G401.6 (cell line): ENCODE measurements around the gene GABRD.
"Not testable (repeated sequence)": the region's sequence is repeated elsewhere in the genome, so short reads cannot be mapped to it uniquely, and the experiment has no call there.

Source experiments
- FAIRE-seq: peaks from 2 replicates; lab custom pipeline; 2012; peaks lifted over from hg19 to GRCh38; lab: Jason Lieb, UNC

GABRD gene

GRCh38 chr1:2019172-2019543 lies at the start of gene GABRD:
Gene GABRD, plus strand, starts transcription at chr1:2019345. Its CDS starts 79 bp downstream, at chr1:2019424.
- no peak for FAIRE-seq

DNA sequence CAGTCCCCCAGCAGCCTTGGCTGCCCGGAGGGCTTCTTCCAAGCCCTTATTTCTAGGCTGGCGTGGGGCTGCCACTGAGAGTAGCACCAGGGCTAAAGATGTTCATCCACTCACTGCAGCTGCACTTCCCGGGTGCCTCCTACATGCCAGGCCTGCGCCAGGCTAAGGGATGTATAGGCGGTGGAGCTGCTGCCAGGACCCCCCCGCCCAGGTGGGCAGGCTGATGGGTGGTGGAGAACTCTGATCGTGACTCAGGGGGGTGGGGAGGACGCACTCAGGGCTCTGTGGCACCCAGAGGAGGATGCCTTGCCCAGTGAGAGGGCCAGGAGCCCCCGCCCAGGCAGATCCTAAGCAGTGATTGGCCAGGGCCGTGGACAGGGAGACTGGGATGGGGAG lies 49.6 kb upstream of the GABRD start:
- no peak for FAIRE-seq

DNA sequence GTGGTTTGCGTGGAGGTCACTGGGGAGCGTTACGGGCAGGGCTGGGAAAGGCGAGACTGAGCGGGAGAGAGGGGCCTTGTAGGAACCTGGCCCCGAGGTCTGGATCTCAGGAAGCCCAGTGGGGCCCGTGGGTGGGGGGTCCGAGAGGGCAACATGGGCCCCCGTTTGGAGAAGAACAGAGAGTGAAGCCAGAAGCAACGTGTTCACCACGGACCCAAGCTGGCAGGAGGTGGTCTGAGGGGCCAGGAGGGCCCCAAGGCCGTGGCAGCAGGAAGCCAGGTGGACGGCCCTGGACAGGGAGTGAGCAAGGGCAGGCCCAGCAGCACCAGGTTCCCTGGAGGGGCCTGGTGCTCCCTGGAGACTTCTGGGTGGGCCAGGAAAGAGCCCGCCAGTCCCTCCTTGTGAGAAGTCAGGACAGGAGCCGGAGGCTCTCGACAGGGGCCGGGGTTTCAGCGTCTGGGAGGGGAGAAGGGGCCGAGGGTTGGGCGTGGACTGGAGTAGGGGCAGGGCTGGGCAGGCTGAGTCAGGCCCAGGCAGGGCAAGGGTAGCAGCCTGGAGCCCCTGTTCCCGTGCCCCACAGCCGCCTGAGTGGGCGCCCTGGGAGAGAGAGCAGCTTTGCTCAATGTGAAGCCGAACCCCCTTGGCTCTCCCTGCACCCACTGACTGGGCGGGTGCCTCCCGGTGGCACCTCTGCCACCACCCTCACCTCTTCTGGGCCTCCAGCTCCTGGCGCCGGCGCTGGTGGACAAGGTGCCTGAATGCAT lies 49.0 kb upstream of the GABRD start:
- no peak for FAIRE-seq

- no peak for FAIRE-seq
Observed at GRCh38 chr1:1971017-1971416, 48.1 kb upstream of the GABRD start.

DNA sequence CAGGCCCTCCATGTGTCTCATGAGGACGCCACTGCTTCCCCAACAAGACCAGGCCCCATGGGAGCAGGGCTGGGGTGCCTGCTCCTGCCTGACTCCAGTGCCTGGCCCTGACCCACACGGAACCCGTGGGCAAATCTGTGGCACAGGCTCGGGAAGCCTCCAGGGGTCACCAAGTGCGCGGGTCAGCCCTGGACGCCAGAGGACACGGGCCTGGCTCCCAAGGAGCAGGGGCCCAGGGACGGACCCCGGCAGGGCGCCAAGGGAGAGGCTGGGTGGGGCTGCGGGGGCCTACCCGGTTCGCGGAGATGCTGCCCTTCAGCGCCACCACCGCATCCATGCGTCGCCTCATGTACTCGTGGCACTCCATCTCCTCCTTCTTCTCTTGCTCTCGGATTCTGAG lies 47.5 kb upstream of the GABRD start:
- no peak for FAIRE-seq

DNA sequence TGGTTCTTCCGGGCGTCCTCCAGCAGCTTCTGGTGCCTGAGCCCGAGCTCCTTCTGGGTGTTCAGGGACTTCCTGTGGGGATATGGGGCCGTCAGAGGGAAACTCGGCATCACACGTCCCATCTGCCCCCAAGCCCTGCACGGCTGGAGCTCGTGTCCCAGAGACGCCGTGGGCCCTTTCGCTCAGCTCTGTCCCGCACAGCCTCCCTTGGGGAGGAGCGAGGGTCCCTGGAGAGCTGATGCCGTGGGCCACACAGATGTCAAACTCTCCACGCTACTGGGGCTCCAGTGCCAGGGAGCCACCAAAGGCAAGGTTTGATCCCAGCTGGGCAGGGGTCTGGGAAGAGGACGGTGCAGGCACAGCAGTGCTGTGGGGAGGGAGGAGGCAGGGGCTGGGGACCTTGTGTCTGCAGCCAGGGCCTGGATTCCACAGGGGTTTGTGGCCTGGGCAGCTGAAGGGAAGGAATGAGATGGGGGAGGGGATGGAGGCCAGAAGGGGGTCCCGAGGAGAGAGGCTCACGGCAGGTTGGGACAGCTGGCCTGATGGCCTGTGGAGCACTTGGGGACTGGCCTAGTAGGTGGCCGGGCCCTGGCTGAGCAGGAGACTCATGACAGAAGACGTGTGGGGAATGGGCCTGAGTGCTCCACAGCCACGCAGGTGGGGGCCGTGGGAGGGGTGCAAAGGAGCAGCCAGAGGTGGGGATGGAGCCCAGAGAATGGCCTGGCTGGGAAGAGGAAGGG lies 46.0 kb upstream of the GABRD start:
- FAIRE-seq, result no peak

DNA sequence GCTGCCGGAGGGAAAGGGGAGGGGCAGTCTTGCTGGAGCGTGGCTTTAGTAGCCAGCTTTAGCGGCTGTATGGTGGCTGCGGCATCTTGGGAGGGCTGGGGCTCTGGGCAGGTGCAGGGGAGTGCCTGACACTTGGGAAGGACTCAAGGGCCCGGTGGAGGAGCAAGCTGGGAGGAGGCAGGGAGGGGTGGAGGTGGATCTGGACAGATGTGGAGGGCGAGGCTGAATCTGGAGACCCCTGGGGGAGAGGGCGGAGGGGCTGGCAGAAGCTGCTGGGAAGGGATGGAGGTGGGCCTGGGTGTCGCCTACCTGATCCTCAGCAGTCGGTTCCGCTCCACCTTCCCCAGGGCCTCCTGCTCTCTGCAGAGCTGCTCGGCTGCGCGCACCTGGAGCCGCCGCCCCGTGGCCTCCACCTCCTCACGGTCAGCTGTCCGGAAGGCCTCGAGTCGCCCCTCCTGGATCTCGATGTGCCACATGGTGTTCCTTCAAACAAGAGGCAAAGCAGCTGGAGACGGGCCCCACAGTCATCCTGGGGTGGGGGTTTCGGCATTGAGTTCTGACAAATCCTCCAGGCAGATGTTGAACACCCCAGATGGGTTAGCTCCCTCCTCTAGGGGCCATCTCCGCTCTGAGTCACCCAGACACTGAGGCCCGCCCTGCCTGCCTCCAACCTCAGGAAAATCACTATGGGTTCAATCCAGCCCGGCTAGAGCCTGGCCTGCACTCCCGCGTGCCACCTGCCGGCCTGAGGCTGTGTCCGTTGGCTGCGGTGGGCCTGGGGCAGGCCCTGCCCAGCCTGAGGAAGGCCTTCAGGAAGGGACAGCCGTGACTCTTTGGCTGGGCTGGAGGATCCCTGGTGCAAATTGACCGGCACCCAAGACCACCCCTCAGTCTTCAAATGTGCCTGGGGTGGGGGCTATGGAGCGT lies 45.2 kb upstream of the GABRD start:
- FAIRE-seq, result no peak

DNA sequence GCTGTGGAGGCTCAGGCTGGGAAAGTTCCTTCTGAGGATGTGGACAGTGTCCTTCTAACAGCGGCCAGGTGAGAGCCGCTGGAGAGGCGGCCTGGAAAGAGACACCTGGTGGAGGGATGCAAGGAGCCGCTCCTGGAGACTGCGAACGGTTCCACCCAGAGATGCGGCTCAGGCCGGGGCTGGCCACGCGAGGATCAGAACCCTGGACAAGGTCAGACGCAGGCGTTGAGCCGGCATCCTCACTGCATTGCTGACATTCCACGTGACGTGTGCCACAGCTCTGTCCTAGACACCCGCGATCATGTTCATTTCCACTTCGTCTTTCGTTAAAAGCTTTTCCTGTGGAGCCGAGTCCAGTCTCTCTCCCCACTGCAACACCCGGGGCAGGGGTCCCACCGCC lies 44.3 kb upstream of the GABRD start:
- FAIRE-seq, result no peak

DNA sequence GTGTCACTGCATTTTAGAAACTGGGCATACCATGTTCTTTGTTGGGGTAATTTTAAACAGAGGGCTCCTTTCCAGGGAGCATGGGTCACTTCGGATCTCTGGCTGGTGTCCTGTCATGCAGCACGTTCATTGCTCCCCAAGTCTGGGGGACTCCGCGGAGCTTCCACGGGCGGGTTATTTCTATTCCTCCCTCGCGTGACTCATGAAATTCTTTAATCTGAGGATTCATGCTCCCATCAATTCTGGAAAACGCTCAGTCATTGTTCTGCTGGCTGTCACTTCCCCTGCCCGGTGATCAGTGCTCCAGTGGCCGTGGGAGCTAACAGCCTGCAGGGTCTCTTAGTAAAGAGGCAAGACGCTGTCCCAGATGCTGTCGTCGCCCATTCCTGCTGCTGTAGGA lies 43.6 kb upstream of the GABRD start:
- no peak for FAIRE-seq

GRCh38 chr1:1976031-1976430 lies 43.1 kb upstream of the GABRD start:
- FAIRE-seq, result no peak

DNA sequence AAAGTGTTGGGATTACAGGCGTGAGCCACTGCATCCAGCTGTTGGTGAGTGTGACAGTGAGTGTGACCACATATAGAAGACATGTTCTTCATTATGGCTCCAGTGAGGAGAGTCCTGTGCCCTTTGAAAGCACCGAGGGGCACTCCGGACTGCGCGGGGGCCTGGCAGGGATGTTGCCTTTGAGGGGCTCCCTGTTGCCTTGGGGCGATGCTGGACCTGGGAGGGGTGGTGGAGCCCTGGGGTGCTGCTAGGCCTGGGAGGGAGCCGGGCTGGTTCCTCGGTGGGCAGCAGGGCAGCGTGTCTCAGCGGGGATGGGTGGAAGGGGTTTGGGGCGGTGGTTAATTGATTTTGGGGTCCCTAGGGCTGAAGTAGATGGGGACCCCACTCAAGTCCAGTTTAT lies 41.0 kb upstream of the GABRD start:
- no peak for FAIRE-seq

DNA sequence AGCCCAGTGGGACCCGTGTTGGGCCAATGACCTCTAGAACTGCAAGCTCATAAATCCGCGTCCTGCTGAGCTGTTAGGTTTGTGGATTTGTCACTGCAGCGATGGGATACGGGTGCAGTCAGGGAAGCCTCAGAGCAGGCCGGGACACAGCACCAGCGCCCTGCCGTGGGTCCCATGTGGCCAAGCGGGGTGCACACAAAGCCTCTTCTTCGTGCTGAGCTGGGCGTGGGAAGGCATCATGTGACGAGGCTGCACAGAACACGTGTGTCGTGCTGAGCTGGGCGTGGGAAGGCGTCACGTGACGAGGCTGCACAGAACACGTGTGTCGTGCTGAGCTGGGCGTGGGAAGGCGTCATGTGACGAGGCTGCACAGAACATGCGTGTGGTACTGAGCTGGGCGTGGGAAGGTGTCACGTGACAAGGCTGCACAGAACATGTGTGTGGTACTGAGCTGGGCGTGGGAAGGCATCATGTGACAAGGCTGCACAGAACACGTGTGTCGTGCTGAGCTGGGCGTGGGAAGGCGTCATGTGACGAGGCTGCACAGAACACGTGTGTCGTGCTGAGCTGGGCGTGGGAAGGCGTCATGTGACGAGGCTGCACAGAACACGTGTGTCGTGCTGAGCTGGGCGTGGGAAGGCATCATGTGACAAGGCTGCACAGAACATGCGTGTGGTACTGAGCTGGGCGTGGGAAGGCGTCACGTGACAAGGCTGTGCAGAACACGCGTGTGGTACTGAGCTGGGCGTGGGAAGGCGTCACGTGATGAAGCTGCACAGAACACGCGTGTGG lies 40.3 kb upstream of the GABRD start:
- FAIRE-seq, result not testable (repeated sequence)

DNA sequence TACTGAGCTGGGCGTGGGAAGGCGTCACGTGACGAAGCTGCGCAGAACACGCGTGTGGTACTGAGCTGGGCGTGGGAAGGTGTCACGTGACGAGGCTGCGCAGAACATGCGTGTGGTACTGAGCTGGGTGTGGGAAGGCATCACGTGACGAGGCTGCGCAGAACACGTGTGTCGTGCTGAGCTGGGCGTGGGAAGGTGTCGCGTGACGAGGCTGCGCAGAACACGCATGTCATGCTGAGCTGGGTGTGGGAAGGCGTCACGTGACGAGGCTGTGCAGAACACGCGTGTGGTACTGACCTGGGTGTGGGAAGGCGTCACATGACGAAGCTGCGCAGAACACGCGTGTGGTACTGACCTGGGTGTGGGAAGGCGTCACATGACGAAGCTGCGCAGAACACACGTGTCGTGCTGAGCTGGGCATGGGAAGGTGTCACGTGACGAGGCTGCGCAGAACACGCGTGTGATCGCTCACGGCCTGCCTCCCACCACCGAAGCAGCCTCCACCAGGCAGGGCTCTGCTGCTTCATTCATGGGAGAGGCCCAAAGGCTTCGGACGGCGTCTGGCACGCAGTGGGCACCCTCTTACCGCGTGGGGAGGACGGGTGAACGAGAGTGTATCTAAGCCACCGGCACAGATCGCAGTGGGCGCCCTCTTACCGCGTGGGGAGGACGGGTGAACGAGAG lies 39.5 kb upstream of the GABRD start:
- no peak for FAIRE-seq

- FAIRE-seq, result no peak
Observed at GRCh38 chr1:1980467-1981141, 38.5 kb upstream of the GABRD start.

DNA sequence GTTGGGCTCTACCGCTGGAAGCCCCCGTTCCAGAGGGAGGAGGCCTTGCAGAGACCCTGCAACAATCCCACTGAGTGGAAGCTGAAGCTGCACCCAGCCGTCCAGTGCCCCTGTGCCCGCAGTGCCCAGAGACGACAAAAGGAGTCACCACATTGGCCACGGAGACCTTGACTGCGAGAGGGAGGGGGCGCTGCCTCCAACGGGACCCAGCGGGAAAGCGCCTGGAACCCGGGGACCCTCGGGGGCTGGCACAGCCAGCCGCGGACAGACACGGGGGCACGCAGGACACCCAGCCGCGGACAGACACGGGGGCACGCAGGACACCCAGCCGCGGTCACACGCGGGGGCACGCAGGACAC lies 38.0 kb upstream of the GABRD start:
- no peak for FAIRE-seq

DNA sequence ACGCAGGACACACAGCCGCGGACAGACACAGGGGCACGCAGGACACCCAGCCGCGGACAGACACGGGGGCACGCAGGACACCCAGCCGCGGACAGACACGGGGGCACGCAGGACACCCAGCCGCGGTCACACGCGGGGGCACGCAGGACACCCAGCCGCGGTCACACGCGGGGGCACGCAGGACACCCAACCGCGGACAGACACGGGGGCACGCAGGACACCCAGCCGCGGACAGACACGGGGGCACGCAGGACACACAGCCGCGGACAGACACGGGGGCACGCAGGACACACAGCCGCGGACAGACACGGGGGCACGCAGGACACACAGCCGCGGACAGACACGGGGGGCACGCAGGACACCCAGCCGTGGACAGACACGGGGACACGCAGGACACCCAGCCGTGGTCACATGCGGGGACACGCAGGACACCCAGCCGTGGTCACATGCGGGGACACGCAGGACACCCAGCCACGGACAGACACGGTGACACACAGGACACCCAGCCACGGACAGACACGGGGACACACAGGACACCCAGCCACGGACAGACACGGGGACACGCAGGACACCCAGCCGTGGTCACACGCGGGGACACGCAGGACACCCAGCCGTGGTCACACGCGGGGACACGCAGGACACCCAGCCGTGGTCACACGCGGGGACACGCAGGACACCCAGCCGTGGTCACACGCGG lies 37.4 kb upstream of the GABRD start:
- FAIRE-seq, result not testable (repeated sequence)

- no peak for FAIRE-seq
Observed at GRCh38 chr1:1982379-1983232, 36.5 kb upstream of the GABRD start.

GRCh38 chr1:1984560-1985070 lies 34.5 kb upstream of the GABRD start:
- FAIRE-seq, result no peak
